Superior temporal gyrus (tissue), 1 donor: ENCODE data around the gene BLOC1S4.
"Not testable (repeated sequence)": the region's sequence is repeated elsewhere in the genome, so short reads cannot be mapped to it uniquely, and the experiment has no call there.

Source experiments
- DNase-seq: peaks from one replicate; pipeline ENCODE4 v3.0.0-alpha.2; 2016; ENCODE audit errors: extremely low spot score

The BLOC1S4 gene

GRCh38 chr4:6718932-6719610 is 3.1 kb downstream of the BLOC1S4 start:
- no peak for DNase-seq

- no peak for DNase-seq
Measured at GRCh38 chr4:6719611-6720179, 3.7 kb downstream of the BLOC1S4 start.

GRCh38 chr4:6720202-6720699 is 4.3 kb downstream of the BLOC1S4 start:
- DNase-seq: peak; percentile 91

GRCh38 chr4:6721121-6721520 is 5.1 kb downstream of the BLOC1S4 start:
- DNase-seq: no peak

- no peak for DNase-seq
Measured at GRCh38 chr4:6722891-6723290, 6.9 kb downstream of the BLOC1S4 start.

- DNase-seq: no peak
Measured at GRCh38 chr4:6723851-6724250, 7.9 kb downstream of the BLOC1S4 start.

- no peak for DNase-seq
Measured at GRCh38 chr4:6724421-6725111, 8.6 kb downstream of the BLOC1S4 start.

- not testable (repeated sequence) for DNase-seq
Measured at GRCh38 chr4:6725427-6725961, 9.5 kb downstream of the BLOC1S4 start.

GRCh38 chr4:6727081-6727942 is 11.3 kb downstream of the BLOC1S4 start:
- peak; percentile 87 for DNase-seq

- DNase-seq: peak; percentile 21
Measured at GRCh38 chr4:6727943-6728250, 11.9 kb downstream of the BLOC1S4 start.

- no peak for DNase-seq
Measured at GRCh38 chr4:6728320-6729029, 12.5 kb downstream of the BLOC1S4 start.

GRCh38 chr4:6730603-6731317 is 14.8 kb downstream of the BLOC1S4 start:
- DNase-seq: peak; percentile 63

- no peak for DNase-seq
Measured at GRCh38 chr4:6731318-6731675, 15.3 kb downstream of the BLOC1S4 start.

- DNase-seq: no peak
Measured at GRCh38 chr4:6731780-6732179, 15.8 kb downstream of the BLOC1S4 start.

- DNase-seq: peak; percentile 75
Measured at GRCh38 chr4:6732441-6733357, 16.7 kb downstream of the BLOC1S4 start.

- DNase-seq: no peak
Measured at GRCh38 chr4:6733358-6734164, 17.6 kb downstream of the BLOC1S4 start.

- DNase-seq: no peak
Measured at GRCh38 chr4:6734165-6734786, 18.3 kb downstream of the BLOC1S4 start.

GRCh38 chr4:6739920-6740319 is 23.9 kb downstream of the BLOC1S4 start:
- DNase-seq: no peak
